MM.1S (cell line): ENCODE measurements around the gene SRD5A3.

Experiments
- DNase-seq: peaks from one replicate; pipeline ENCODE4 v3.0.0-alpha.2; 2015
- H2AFZ ChIP-seq: fragments of 300-600 bp; sonication (generic); 2 replicates; pipeline ENCODE4 v1.6.0; 2016; ENCODE audit warnings: antibody characterized with exemption, low read length
- H3F3A ChIP-seq: fragments of 300-600 bp; sonication (generic); 2 replicates; pipeline ENCODE4 v1.6.1; 2016; ENCODE audit warnings: mild to moderate bottlenecking, antibody characterized with exemption, low read length, moderate library complexity, mixed read lengths; ENCODE audit not compliant: insufficient read depth
- H3K27ac ChIP-seq: fragments of 300-600 bp; sonication (generic); 2 replicates; pipeline ENCODE4 v1.5.1; 2016; ENCODE audit warnings: mild to moderate bottlenecking, low read length
- H3K27me3 ChIP-seq: fragments of 300-600 bp; sonication (generic); replicated peaks from 2 replicates; pipeline ENCODE4 v1.6.0; 2016; ENCODE audit warnings: low read length; ENCODE audit not compliant: insufficient read depth
- H3K36me3 ChIP-seq: fragments of 300-600 bp; sonication (generic); replicated peaks from 2 replicates; pipeline ENCODE4 v1.6.1; 2016; ENCODE audit warnings: mild to moderate bottlenecking, low read length, mixed read lengths; ENCODE audit not compliant: insufficient read depth
- H3K4me1 ChIP-seq: fragments of 300-600 bp; sonication (generic); 2 replicates; pipeline ENCODE4 v1.6.1; 2016; ENCODE audit warnings: low read length, mixed read lengths
- H3K4me2 ChIP-seq: fragments of 300-600 bp; sonication (generic); 2 replicates; pipeline ENCODE4 v1.6.0; 2016; ENCODE audit warnings: low read depth, low read length
- H3K4me3 ChIP-seq: fragments of 300-600 bp; sonication (generic); 2 replicates; pipeline ENCODE4 v1.5.1; 2016; ENCODE audit warnings: low read length, mixed read lengths
- H3K79me2 ChIP-seq: fragments of 300-600 bp; sonication (generic); 2 replicates; pipeline ENCODE4 v1.6.1; 2016; ENCODE audit warnings: mixed run types, low read length, mixed read lengths
- H3K9ac ChIP-seq: fragments of 300-600 bp; sonication (generic); 2 replicates; pipeline ENCODE4 v1.6.1; 2016; ENCODE audit warnings: low read length, mixed read lengths
- H3K9me2 ChIP-seq: fragments of 300-600 bp; sonication (generic); replicated peaks from 2 replicates; pipeline ENCODE4 v1.6.1; 2016; ENCODE audit warnings: mild to moderate bottlenecking, low read length, mixed read lengths; ENCODE audit not compliant: insufficient read depth
- H3K9me3 ChIP-seq: fragments of 300-600 bp; sonication (generic); replicated peaks from 2 replicates; pipeline ENCODE4 v1.6.1; 2016; ENCODE audit warnings: mild to moderate bottlenecking, low read length, mixed read lengths; ENCODE audit not compliant: insufficient read depth
- H4K20me1 ChIP-seq: fragments of 300-600 bp; sonication (generic); 2 replicates; pipeline ENCODE4 v1.6.1; 2016; ENCODE audit warnings: mild to moderate bottlenecking, low read length, moderate library complexity, mixed read lengths; ENCODE audit not compliant: insufficient read depth
- EZH2 ChIP-seq: fragments of 300-600 bp; sonication (generic); optimal IDR thresholded peaks from 2 replicates; pipeline ENCODE3; 2017; ENCODE audit warnings: low read depth, mild to moderate bottlenecking, antibody characterized with exemption, low read length, mixed read lengths
- EZH2phosphoT487 ChIP-seq: fragments of 300-600 bp; sonication (generic); IDR thresholded peaks from 2 replicates; pipeline ENCODE4 v1.6.1; 2018; ENCODE audit warnings: antibody characterized with exemption, low read length
- TF ChIP-seq, protein P1 (sequence below): fragments of 300-600 bp; sonication (generic); IDR thresholded peaks from 2 replicates; pipeline ENCODE4 v1.5.1; 2016; ENCODE audit warnings: antibody characterized with exemption, low read length, mixed read lengths

The SRD5A3 gene

DNA sequence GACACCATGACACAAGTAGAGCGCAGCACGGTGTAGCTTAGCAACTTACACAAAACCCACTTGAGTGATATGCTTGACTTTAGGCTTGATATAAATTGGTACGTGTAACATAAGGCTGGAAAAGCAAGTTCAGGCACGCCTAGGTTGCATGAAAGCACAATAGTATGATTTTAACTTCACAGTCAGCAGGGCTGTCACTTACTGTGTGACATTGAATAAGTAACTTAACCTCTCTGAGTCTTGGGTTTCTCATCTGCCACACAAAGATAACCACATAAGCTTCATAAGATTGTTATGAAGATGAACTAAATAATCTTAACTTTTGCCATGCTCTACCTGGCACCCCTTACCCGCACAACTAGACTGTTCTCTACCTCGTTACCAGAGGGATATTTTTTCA, 9.5 kb downstream of the SRD5A3 start:
- Histone ChIP-seq H3K9ac (no peak overlapping the region), H3K4me3 (no peak overlapping the region), H4K20me1 (no peaks in the 10 kb centered on the region), H3K36me3 (no peaks in the 10 kb centered on the region), H3K27ac (no peak overlapping the region), H3F3A (no peaks in the 10 kb centered on the region), H3K9me2 (no peaks in the 10 kb centered on the region), H3K9me3 (no peaks in the 10 kb centered on the region), H3K27me3 (no peaks in the 10 kb centered on the region), H3K4me2 (no peak overlapping the region), H2AFZ (no peak overlapping the region), H3K79me2 (no peaks in the 10 kb centered on the region), H3K4me1 (no peaks in the 10 kb centered on the region)
- TF ChIP-seq, protein P1, sequence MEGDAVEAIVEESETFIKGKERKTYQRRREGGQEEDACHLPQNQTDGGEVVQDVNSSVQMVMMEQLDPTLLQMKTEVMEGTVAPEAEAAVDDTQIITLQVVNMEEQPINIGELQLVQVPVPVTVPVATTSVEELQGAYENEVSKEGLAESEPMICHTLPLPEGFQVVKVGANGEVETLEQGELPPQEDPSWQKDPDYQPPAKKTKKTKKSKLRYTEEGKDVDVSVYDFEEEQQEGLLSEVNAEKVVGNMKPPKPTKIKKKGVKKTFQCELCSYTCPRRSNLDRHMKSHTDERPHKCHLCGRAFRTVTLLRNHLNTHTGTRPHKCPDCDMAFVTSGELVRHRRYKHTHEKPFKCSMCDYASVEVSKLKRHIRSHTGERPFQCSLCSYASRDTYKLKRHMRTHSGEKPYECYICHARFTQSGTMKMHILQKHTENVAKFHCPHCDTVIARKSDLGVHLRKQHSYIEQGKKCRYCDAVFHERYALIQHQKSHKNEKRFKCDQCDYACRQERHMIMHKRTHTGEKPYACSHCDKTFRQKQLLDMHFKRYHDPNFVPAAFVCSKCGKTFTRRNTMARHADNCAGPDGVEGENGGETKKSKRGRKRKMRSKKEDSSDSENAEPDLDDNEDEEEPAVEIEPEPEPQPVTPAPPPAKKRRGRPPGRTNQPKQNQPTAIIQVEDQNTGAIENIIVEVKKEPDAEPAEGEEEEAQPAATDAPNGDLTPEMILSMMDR, result no peak
- TF ChIP-seq EZH2 (no peak), EZH2phosphoT487 (no peak)
- no peak for DNase-seq

DNA sequence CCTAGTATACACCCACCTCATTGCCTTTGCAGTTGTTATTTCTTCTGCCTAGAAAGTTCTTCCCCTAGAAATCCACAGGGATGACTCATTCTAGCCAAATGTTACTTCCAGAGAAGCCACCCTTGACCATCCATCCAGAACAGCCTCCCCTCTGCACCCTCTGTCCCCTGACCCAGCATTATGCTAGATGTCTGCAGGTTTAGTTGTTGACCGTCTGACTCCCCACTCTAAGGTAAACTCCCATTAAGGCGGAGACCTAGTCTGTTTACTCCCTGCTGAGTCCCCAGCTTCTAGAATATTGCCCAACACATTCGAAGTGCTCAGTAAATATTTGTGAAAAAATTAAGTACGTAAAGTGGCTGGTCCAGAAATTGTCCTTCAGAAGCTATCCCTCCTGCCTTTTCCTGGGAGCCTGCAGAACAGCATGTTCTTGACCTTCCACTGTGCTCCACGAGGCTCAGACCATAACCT, 11.0 kb downstream of the SRD5A3 start:
- Histone ChIP-seq H3K79me2 (no peaks in the 10 kb centered on the region), H3K36me3 (no peaks in the 10 kb centered on the region), H3K27ac (no peak overlapping the region), H3K4me2 (no peak overlapping the region), H3K27me3 (no peaks in the 10 kb centered on the region), H3F3A (no peaks in the 10 kb centered on the region), H3K9me2 (no peaks in the 10 kb centered on the region), H2AFZ (no peak overlapping the region), H3K4me3 (no peak overlapping the region), H3K9ac (no peak overlapping the region), H4K20me1 (no peaks in the 10 kb centered on the region), H3K4me1 (no peaks in the 10 kb centered on the region), H3K9me3 (no peaks in the 10 kb centered on the region)
- no peak for TF ChIP-seq EZH2phosphoT487
- TF ChIP-seq, protein P1, result no peak
- no peak for TF ChIP-seq EZH2
- DNase-seq, result no peak

DNA sequence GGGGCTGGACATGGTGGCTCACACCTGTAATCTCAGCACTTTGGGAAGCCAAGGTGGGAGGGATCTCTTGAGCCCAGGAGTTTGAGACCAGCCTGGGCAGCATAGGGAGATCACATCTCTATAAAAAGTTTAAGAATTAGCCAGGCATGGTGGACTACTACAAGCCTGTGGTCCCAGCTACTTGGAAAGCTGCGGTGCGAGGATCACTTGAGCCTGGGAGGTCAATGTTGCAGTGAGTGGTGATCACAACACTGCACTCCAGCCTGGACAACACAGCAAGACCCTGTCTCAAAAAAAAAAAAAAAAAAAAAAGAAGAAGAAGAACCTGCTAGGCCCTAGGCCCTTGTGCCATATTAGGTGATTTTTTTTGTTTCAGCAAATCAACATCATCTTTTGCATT, 12.2 kb downstream of the SRD5A3 start:
- DNase-seq, result no peak
- Histone ChIP-seq H3K4me2 (no peak overlapping the region), H4K20me1 (no peaks in the 10 kb centered on the region), H3K4me3 (no peak overlapping the region), H3K27ac (no peak overlapping the region), H3F3A (no peaks in the 10 kb centered on the region), H3K9me3 (no peaks in the 10 kb centered on the region), H3K27me3 (no peaks in the 10 kb centered on the region), H2AFZ (no peak overlapping the region), H3K79me2 (no peaks in the 10 kb centered on the region), H3K36me3 (no peaks in the 10 kb centered on the region), H3K4me1 (no peaks in the 10 kb centered on the region), H3K9ac (no peak overlapping the region), H3K9me2 (no peaks in the 10 kb centered on the region)
- TF ChIP-seq EZH2 (no peak), EZH2phosphoT487 (no peak)
- TF ChIP-seq, protein P1, result no peak
